Natural killer cell (primary cell): ENCODE results near the gene OSBPL9. TPM values are rescaled to one million over a fixed set of nuclear protein-coding genes. Genes with fewer than 3 reads are reported as not detected.
"Not testable (repeated sequence)": the region's sequence is repeated elsewhere in the genome, so short reads cannot be mapped to it uniquely, and the experiment has no call there.

Experiments
- ATAC-seq, 3 donors: fragments of 150-1000 bp in 2 of 3; fragments of 200-7000 bp in 1 of 3; cut with Tn5 transposase; 1 replicate in 1 of 3; 2 replicates in 2 of 3; pipeline ENCODE4 v1.10.0; 2021; ENCODE audit warnings: mild to moderate bottlenecking in 2 of 3, moderate library complexity in 2 of 3
- DNase-seq, 2 donors: peaks; one replicate each; pipeline versions ENCODE4 v3.0.0 to v3.0.0-alpha.2; 2013 to 2021; ENCODE audit warnings: mixed read lengths in 1 of 2
- H3K27ac ChIP-seq: one replicate; pipeline ENCODE4 v1.5.1; 2013; ENCODE audit warnings: mild to moderate bottlenecking, low read length
- H3K27me3 ChIP-seq: one replicate; pipeline ENCODE4 v1.6.1; 2013; ENCODE audit warnings: low read length; ENCODE audit not compliant: control insufficient read depth, insufficient read depth
- H3K36me3 ChIP-seq: one replicate; pipeline ENCODE4 v1.6.1; 2013; ENCODE audit warnings: low read length; ENCODE audit not compliant: control insufficient read depth, insufficient read depth
- H3K4me1 ChIP-seq: one replicate; pipeline ENCODE4 v1.6.1; 2013; ENCODE audit warnings: low read length; ENCODE audit not compliant: control insufficient read depth, insufficient read depth
- H3K4me3 ChIP-seq: one replicate; pipeline ENCODE4 v1.5.1; 2013; ENCODE audit warnings: low read length
- H3K9me3 ChIP-seq: one replicate; pipeline ENCODE4 v1.6.1; 2013; ENCODE audit warnings: low read length; ENCODE audit not compliant: control insufficient read depth, insufficient read depth
- H3K27ac Mint-ChIP-seq, 2 donors: one replicate each; pipeline ENCODE4 v1.8.0; 2022; ENCODE audit warnings: mild to moderate bottlenecking in 2 of 2, mixed read lengths in 2 of 2, moderate library complexity in 1 of 2
- H3K27me3 Mint-ChIP-seq, 2 donors: one replicate each; pipeline ENCODE4 v1.8.0; 2022; ENCODE audit warnings: low read depth in 2 of 2, mixed read lengths in 2 of 2
- H3K36me3 Mint-ChIP-seq: one replicate; pipeline ENCODE4 v1.8.0; 2022; ENCODE audit warnings: mixed read lengths
- H3K4me1 Mint-ChIP-seq, 2 donors: one replicate each; pipeline ENCODE4 v1.8.0; 2022; ENCODE audit warnings: mixed read lengths in 2 of 2
- H3K4me3 Mint-ChIP-seq: one replicate; pipeline ENCODE4 v1.8.0; 2022; ENCODE audit warnings: mild to moderate bottlenecking, moderate library complexity, mixed read lengths
- H3K9me3 Mint-ChIP-seq, 2 donors: one replicate each; pipeline ENCODE4 v1.8.0; 2022; ENCODE audit warnings: mixed read lengths in 2 of 2
- WGBS: methylation state at CpG from one replicate; pipeline ENCODE4 v1.1.7; 2013; ENCODE audit warnings: missing lambda C conversion rate; ENCODE audit not compliant: insufficient coverage; 5-methylcytosine and 5-hydroxymethylcytosine counted together
- intact Hi-C: fragments of 100-400 bp; cut with micrococcal nuclease; formaldehyde crosslinking; loops from one replicate; pipeline ENCODE4 v1.14.2; 2022
- total RNA-seq, 4 donors: library from RNA; stranded (reverse); fragments of 120-200 nt in 1 of 4; gene quantifications; one replicate each; pipeline versions ENCODE4 v1.2.3 to v1.2.4, GENCODE V29; 2013 to 2022
- TF ChIP-seq, protein P1 (sequence below): fragments of 200-600 bp; IDR thresholded peaks from one replicate; pipeline ENCODE4 v1.8.0; 2022; ENCODE audit warnings: antibody characterized with exemption

Gene OSBPL9
- total RNA-seq, 3 donors from 2014 or later (not counting 1 experiment from before 2014, with no cell fraction given), result 53.0 to 72.6 (median 62.0) TPM

DNA sequence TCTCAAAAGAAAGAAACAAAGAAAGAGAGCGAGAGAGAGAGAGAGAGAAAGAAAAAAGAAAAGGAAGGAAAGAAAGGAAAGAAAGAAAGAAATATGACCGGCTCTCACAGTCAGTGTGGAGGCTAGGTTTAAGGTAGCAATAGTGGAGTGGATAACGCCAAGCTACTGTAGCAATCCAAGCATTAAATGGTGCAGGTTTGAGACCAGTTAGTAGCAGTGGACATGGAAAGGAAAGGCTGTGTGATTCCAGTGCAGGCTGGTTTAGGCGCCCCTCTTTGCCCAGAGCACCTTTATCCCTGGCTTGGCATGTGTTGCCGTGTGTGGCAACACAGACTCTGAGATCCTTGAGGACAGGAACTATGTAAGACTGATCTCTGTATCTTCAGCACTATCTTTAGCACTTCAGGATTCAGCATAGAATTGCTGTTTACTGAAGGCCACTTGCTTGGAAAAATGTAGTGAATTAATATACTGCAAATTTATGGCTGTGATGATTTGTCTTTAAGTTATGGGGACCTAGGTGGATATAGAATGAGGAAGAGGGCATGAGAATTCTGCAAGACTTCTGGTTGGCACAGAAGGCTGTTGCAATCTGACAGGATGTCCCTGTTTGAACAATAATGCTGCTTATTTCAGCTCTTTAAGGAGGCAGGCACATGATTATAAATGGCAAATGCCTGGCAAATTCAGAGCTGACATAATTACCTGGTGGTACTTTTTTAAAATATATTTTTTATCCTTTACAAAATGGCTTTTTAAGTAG is 10.8 kb upstream of the OSBPL9 start:
- 85% methylated on average over 5 of the region's 5 CpGs for WGBS
- TF ChIP-seq, protein P1, sequence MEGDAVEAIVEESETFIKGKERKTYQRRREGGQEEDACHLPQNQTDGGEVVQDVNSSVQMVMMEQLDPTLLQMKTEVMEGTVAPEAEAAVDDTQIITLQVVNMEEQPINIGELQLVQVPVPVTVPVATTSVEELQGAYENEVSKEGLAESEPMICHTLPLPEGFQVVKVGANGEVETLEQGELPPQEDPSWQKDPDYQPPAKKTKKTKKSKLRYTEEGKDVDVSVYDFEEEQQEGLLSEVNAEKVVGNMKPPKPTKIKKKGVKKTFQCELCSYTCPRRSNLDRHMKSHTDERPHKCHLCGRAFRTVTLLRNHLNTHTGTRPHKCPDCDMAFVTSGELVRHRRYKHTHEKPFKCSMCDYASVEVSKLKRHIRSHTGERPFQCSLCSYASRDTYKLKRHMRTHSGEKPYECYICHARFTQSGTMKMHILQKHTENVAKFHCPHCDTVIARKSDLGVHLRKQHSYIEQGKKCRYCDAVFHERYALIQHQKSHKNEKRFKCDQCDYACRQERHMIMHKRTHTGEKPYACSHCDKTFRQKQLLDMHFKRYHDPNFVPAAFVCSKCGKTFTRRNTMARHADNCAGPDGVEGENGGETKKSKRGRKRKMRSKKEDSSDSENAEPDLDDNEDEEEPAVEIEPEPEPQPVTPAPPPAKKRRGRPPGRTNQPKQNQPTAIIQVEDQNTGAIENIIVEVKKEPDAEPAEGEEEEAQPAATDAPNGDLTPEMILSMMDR, result no peak
- Mint-ChIP-seq H3K27me3 (peaks cover 17 to 21% of the 10 kb centered on the region in 2 donors), H3K27ac (no peak overlapping the region), H3K36me3 (no peaks in the 10 kb centered on the region), H3K9me3 (no peaks in the 10 kb centered on the region), H3K4me1 (no peaks in the 10 kb centered on the region), H3K4me3 (no peak overlapping the region)
- Histone ChIP-seq H3K27ac (no peak overlapping the region), H3K4me1 (no peaks in the 10 kb centered on the region), H3K27me3 (no peaks in the 10 kb centered on the region), H3K9me3 (no peaks in the 10 kb centered on the region), H3K4me3 (no peak overlapping the region), H3K36me3 (no peaks in the 10 kb centered on the region)
- ATAC-seq (no peak), DNase-seq (no peak)
- intact Hi-C loops, result no loop called here

DNA sequence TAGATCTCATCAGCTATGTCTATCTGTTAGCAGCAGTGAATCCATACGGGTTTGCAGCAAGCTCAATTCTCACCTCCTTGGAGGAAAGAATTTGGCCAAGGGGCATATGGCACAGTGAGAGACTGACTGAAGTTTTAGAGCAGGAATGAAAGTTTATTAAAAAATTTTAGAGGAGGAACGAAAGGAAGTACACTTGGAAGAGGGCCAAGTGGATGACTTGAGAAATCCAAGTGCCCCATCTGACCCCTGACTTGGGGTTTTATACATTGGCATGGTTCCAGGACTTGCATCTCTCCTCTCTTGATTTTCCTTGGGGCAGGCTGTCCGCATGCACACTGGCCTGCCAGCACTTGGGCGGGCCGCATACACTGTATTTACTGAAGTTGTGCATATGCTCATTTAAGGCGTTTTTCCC is 9.2 kb upstream of the OSBPL9 start:
- Mint-ChIP-seq H3K36me3 (no peaks in the 10 kb centered on the region), H3K4me3 (no peak overlapping the region), H3K27ac (no peak overlapping the region), H3K9me3 (no peaks in the 10 kb centered on the region), H3K4me1 (no peaks in the 10 kb centered on the region), H3K27me3 (peaks cover 24 to 26% of the 10 kb centered on the region in 2 donors)
- 73% methylated on average over 6 of the region's 6 CpGs for WGBS
- Histone ChIP-seq H3K4me3 (no peak overlapping the region), H3K4me1 (no peaks in the 10 kb centered on the region), H3K27ac (no peak overlapping the region), H3K27me3 (no peaks in the 10 kb centered on the region), H3K9me3 (no peaks in the 10 kb centered on the region), H3K36me3 (no peaks in the 10 kb centered on the region)
- TF ChIP-seq, protein P1, result no peak
- intact Hi-C loops, result no loop called here
- ATAC-seq (no peak), DNase-seq (no peak)

DNA sequence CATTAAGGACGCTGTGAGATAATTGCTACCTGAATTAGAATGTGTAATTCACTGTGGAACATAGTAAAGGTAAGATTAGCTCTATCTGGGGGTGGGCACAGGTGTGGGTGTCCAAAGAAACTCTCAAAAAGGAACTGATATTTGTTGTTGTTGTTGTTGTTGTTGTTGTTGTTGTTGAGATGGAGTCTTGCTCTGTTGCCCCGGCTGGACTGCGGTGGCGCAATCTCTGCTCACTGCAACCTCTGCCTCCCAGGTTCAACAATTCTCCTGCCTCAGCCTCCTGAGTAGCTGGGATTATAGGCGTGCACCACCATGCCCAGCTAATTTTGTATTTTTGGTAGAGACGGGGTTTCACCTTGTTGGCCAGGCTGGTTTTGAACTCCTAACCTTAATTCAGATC is 6.8 kb upstream of the OSBPL9 start:
- H3K27ac ChIP-seq, H3K4me1 Mint-ChIP-seq, H3K27me3 ChIP-seq, H3K9me3 Mint-ChIP-seq, H3K4me3 Mint-ChIP-seq, ATAC-seq, H3K4me3 ChIP-seq, H3K27ac Mint-ChIP-seq, H3K4me1 ChIP-seq, DNase-seq, intact Hi-C loops, H3K36me3 ChIP-seq, H3K36me3 Mint-ChIP-seq, H3K9me3 ChIP-seq: not testable (repeated sequence)
- peaks cover 20 to 24% of the 10 kb centered on the region in 2 donors for H3K27me3 Mint-ChIP-seq
- WGBS, result 99% methylated on average over 6 of the region's 6 CpGs

DNA sequence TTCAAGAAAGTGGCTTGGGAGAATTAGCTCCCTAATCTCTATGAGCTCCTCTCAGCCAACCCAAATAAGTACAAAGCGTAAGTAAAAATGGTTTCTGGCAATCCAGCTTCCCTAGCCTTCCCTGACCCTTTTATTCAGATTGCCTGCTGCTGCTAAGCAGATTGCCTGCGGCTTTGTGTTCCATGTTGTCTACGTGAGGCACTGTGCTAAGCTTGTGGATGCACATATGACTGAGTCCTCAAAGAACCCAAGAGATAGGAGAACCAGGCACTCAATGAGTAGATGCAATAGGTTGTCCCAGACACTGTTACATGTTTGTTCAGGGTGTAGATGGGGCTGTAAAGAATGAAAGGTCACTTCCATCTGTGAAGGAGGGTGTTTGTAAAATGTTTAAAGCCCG is 6.3 kb upstream of the OSBPL9 start:
- H3K4me1 Mint-ChIP-seq, result no peaks in the 10 kb centered on the region
- Histone ChIP-seq H3K4me3 (no peak overlapping the region), H3K27me3 (no peaks in the 10 kb centered on the region), H3K36me3 (no peaks in the 10 kb centered on the region), H3K4me1 (no peaks in the 10 kb centered on the region), H3K27ac (no peak overlapping the region), H3K9me3 (no peaks in the 10 kb centered on the region)
- H3K9me3 Mint-ChIP-seq, result no peaks in the 10 kb centered on the region
- H3K4me3 Mint-ChIP-seq, result no peak overlapping the region
- no peak overlapping the region for H3K27ac Mint-ChIP-seq
- DNase-seq, result no peak
- H3K27me3 Mint-ChIP-seq, result peaks cover 18 to 21% of the 10 kb centered on the region in 2 donors
- TF ChIP-seq, protein P1, result no peak
- no peaks in the 10 kb centered on the region for H3K36me3 Mint-ChIP-seq
- intact Hi-C loops, result no loop called here
- no peak for ATAC-seq
- 90% methylated on average over 4 of the region's 4 CpGs for WGBS
